Measurements from ENCODE around the gene PRDM11.

Gene PRDM11

DNA sequence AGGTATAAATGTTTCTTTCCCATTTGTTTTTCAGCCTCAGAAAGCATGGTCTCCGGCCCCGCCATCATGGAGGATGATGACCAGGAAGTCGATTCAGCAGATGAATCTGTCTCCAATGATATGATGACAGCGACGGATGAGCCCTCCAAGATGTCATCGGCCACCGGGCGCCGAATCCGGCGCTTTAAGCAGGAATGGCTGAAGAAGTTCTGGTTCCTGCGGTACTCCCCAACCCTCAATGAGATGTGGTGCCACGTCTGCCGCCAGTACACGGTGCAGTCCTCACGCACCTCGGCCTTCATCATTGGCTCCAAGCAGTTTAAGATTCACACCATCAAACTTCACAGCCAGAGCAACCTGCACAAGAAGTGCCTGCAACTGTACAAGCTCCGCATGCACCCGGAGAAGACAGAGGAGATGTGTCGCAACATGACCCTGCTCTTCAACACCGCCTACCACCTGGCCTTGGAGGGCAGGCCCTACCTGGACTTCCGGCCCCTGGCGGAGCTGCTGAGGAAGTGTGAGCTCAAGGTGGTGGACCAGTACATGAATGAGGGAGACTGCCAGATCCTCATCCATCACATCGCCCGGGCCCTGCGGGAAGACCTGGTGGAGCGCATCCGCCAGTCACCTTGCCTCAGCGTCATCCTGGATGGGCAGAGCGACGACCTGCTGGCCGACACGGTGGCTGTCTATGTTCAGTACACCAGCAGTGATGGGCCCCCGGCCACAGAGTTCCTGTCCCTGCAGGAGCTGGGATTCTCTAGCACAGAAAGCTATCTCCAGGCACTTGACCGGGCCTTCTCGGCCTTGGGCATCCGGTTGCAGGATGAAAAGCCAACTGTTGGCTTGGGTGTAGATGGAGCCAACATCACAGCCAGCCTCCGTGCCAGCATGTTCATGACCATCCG, 79.8 kb downstream of the PRDM11 start:
- H3K4me3 ChIP-seq (ENCODE audit: low read length): no peak overlapping the region
- TF ChIP-seq ZNF274 (IDR thresholded peaks at IDR 0.05; ENCODE audit: low read depth, low read length): no peak

DNA sequence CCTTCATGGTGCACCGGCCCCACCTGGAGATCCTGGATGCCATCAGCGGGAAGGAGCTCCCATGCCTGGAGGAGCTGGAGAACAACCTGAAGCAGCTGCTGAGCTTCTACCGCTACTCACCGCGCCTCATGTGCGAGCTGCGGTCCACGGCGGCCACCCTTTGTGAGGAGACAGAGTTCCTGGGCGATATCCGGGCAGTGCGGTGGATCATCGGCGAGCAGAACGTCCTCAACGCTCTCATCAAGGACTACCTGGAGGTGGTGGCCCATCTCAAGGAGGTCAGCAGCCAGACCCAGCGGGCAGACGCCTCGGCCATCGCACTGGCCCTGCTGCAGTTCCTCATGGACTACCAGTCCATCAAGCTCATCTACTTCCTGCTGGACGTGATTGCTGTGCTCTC, 80.5 kb downstream of the PRDM11 start:
- no peak overlapping the region for H3K4me3 ChIP-seq (ENCODE audit: low read length)
- no peak for TF ChIP-seq ZNF274 (IDR thresholded peaks at IDR 0.05; ENCODE audit: low read depth, low read length)

DNA sequence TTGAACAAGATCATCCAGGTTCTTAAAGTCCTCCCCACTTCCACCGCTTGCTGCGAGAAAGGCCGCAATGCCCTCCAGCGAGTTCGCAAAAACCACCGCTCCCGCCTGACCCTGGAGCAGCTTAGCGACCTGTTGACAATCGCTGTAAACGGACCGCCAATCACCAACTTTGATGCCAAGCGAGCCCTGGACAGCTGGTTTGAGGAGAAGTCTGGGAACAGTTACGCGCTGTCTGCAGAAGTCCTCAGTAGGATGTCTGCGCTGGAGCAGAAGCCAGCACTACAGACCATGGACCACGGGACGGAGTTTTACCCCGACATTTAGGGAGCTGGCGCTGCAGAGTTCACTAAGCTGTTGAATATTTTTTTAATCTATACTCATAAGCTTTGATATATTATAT, 81.4 kb downstream of the PRDM11 start:
- TF ChIP-seq ZNF274 (IDR thresholded peaks at IDR 0.05; ENCODE audit: low read depth, low read length): no peak
- H3K4me3 ChIP-seq (ENCODE audit: low read length): no peak overlapping the region

DNA sequence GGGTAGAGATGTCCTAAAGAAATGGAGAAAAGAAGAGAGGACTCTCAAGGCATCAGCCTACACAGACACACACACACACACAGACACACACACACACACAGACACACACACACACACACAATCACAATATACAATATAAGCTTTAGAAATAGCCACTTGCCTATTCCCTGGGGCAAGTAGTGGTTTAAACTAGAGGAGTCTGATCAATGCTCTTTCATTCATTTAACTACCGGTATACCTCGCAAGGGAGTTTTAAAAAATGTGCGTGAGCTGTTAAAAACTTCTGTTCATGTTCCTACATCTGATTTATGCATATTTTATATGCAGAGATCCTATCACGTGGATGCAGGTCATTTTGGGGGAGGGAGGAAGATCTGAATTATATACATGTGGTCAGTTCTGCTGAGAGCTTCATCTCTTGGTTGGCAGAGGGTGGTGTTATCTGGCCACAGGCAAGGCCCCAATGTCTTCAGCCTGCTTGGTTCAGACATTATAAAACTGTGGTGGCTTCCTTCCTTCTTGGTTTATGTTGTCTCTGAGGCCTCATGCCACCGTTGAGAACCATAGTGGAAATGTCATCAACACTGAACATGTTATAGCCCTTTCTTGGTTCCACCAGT, 83.1 kb downstream of the PRDM11 start:
- H3K4me3 ChIP-seq (ENCODE audit: low read length): no peak overlapping the region

DNA sequence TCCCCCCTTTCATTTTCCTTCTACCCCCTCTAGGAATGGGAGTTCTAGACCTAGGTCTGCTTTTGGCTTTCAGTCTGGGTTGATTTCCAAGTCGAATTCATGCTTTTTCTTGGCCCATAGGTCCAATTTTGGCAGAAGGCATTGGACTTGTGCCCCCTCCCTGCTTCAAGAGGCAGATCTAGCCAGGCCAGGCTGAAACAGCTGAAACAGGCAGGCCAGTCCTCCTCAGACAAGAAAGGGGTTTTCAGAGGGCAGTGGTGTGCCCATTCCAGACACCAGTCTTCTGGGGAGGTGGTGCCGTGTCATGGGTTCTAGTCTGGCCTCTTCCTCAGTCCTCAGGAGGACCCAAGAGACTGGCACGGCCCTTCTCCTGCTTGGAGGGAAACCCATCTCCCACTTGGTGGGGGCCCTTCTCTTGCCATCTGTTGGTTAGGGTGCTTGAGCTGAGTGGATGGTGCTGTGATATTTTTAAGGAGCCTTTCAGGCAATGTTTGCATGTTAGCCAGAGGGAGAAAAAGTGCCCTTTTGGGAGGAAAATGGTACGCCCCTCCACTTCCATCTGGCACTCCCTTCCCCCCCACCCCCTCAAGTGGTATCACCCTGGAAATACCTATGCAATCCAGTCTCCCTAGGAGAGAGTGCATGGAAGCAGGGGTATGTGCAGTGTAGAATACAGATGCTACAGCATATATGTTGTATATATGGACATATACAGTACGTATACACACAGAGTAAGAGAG, 86.1 kb downstream of the PRDM11 start:
- TF ChIP-seq ZNF274 (IDR thresholded peaks at IDR 0.05; ENCODE audit: low read depth, low read length): no peak

More for the DNA sequence above, 83.1 kb downstream of the PRDM11 start:
- TF ChIP-seq ZNF274 (IDR thresholded peaks at IDR 0.05; ENCODE audit: low read depth, low read length): no peak

DNA sequence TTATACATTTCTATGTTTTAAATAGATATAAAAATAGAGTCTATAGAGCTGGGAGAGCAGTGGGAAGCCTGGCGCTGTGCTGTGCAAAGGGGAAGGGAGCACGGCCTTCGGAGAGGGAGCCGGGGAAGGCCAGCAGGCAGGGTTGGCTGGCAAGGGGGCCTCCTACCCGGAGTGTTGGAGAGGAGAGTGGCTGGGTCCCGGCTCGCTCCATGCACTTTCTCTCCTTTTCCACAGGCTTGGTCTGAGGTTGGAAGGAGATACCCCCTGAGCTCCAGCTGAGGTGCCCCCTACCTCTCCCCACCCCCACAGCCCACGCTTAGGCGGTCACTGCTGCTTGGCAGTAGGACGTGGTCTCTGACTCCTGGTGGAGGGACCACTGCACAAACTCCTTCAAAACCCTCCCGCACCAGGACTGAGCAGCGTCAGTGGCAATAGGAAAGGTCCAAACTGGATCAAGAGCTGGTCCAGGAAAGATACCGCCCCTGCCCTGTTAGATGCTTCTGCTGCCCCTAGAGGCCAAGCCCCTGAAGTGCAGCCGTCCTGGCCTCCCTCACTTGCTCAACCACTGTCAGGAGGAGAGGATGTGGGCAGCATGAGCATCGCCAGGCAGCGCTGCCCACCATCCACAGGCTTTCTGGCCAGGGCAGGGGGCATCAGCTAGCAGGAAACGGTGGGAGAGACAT, 86.8 kb downstream of the PRDM11 start:
- TF ChIP-seq ZNF274 (IDR thresholded peaks at IDR 0.05; ENCODE audit: low read depth, low read length): no peak

More for the DNA sequence above, 86.1 kb downstream of the PRDM11 start:
- no peak overlapping the region for H3K4me3 ChIP-seq (ENCODE audit: low read length)

DNA sequence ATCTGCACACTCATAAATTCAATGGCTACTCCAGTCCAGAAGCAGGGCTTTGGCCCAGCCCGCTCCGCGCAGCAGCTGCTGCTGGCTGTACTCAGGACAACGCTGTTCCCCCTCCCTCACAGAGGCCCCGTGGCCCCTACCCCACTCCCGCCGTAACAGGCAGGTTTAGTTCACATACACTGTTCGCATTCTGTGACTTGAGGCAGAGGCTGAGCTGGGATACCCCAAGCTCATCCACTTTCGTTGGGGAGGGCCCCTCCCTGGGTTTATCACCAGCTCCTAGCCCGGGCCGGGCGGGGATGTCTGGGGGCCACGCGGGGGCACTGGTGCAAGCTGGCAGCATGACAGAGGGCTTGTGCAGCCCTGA, 87.3 kb downstream of the PRDM11 start:
- no peak overlapping the region for H3K4me3 ChIP-seq (ENCODE audit: low read length)
- no peak for TF ChIP-seq ZNF274 (IDR thresholded peaks at IDR 0.05; ENCODE audit: low read depth, low read length)

More for the DNA sequence above, 86.8 kb downstream of the PRDM11 start:
- H3K4me3 ChIP-seq (ENCODE audit: low read length): no peak overlapping the region

DNA sequence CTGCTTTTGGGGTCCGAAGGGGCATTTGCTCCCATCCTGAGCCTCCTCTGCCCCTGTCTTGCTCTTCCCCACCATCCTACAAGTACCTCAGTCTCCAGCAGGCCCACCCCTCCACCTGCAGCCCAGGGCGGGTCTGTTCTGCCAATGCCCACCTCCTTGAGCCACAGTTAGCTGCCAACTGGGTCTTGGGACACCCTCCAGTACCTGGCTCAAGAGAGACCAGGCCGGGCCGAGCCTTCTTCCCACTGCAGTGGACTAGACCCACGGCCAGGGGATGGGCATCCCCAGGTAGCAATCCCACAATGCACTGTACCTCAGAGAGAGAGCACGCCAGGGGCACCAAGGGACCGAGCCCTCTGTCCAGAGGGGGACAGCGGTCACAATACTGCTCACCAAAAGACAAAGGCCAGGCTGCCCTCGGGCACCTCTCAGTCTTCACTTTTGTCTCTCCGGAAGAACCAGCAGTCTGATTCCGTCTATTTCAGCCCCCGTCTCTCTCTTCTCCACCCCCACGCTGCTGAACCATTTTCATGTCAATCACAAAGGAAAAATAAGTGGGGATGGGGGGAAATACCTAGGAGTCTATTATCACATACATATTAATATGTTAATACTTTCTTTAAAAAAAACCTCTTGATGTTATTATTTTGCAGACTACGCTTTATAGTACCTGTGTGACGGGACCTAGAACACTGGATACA, 88.0 kb downstream of the PRDM11 start:
- TF ChIP-seq ZNF274 (IDR thresholded peaks at IDR 0.05; ENCODE audit: low read depth, low read length): no peak

DNA sequence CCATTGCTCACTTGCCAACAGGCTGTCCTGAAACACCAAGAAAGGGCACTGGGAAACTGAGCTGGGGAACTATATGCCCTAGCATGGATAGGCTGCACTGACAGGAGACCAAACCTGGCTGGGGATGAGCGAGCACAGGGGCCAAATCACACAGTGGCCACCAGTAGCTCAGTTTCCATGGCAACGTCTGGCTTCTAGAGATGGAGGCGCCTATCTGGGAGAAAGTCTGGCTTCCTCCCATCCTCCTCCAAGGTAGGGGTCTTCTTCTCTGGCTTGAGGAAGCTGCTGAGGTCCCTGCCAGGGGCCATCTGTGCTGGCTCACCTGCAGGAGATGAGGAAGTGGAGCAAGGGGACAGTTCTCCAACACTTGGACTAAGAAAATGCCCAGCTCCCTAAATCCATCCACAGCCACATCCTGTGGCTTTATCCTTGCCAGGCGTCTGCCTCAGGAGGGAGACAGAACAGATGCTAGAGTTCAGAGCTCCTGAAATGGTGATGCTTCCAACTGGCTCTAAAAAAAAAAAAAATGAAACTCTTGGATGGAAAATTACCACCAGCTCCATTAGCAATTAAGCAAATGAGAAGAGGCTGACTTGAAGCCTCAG, 91.4 kb downstream of the PRDM11 start:
- no peak for TF ChIP-seq ZNF274 (IDR thresholded peaks at IDR 0.05; ENCODE audit: low read depth, low read length)
- H3K4me3 ChIP-seq (ENCODE audit: low read length): no peak overlapping the region

More for the DNA sequence above, 88.0 kb downstream of the PRDM11 start:
- H3K4me3 ChIP-seq (ENCODE audit: low read length): no peak overlapping the region

DNA sequence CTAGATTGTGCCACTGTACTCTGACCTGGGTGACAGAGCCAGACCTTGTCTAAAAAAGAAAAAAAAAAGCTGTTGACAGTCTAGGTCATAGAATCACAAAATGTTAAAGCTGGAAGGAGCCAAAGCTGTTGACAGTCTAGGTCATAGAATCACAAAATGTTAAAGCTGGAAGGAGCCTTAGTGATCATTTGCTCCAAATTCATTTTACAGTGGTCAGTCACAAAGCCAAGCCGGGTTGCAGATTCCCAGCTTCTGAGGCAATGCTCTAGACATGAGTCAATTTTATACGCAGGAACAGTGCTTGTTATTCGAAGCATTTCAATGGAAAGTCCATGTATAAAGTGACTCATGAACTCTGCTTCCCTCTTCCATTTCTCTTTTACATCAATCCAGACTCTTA, 92.3 kb downstream of the PRDM11 start:
- H3K4me3 ChIP-seq (ENCODE audit: low read length): no peak overlapping the region
- TF ChIP-seq ZNF274 (IDR thresholded peaks at IDR 0.05; ENCODE audit: low read depth, low read length): no peak

DNA sequence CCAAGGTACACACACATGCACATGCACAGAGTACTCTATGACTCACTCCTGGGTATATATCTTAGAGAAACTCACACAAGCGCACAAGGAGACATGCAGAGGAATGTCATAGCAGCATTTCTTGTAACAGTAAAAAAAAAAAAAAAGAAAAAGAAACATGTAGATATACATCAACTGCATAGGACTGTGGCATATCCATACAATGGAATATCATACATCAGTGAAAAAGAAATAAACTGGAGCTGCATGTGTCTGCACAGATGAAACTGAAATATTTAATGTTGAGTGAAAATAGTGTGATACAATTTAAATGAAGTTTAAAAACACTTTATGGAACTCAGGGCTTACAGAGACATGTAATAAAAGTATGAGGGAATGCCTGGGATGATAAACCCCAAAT, 93.3 kb downstream of the PRDM11 start:
- no peak overlapping the region for H3K4me3 ChIP-seq (ENCODE audit: low read length)
- no peak for TF ChIP-seq ZNF274 (IDR thresholded peaks at IDR 0.05; ENCODE audit: low read depth, low read length)

DNA sequence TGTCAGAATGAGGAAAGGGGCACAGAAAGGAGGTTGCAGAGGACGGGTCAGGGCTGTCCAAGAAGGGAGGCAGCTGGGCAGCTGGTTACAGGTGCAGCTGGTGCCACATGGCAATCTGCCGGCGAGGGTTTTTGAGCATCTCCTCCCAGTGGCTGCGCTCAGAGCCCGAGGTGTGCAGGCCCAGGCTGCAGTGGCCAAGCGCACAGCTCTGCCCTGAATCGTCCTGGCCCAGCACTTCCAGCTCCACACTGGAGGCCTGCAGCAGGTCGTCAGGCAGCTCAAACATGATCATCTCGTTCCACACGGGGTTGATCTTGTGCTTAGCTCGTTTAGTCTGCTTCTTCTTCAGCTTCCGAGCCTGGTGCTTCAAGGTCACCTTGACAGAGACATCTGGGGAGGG, 97.5 kb downstream of the PRDM11 start:
- no peak for TF ChIP-seq ZNF274 (IDR thresholded peaks at IDR 0.05; ENCODE audit: low read depth, low read length)
- no peak overlapping the region for H3K4me3 ChIP-seq (ENCODE audit: low read length)
